OCI-LY3 (cell line): ENCODE results near the gene HELZ.
"Not testable (repeated sequence)": the region's sequence is repeated elsewhere in the genome, so short reads cannot be mapped to it uniquely, and the experiment has no call there.

ENCODE experiments used
- H2AFZ ChIP-seq: fragments of 200-600, 300-600 bp; shearing (Covaris generic); 2 replicates; pipeline ENCODE4 v1.6.0; 2014; ENCODE audit warnings: antibody characterized with exemption, low read depth, low read length
- H3K27ac ChIP-seq: fragments of 200-600, 300-600 bp; sonication (generic); 2 replicates; pipeline ENCODE4 v1.5.1; 2014; ENCODE audit warnings: mild to moderate bottlenecking, low read length, moderate library complexity, mixed read lengths
- H3K27me3 ChIP-seq: fragments of 200-600, 300-600 bp; sonication (generic); 2 replicates; pipeline ENCODE4 v1.6.1; 2014; ENCODE audit warnings: low read depth, low read length, mixed read lengths
- H3K36me3 ChIP-seq: fragments of 200-600, 300-600 bp; sonication (generic); replicated peaks from 2 replicates; pipeline ENCODE3; 2014; ENCODE audit warnings: low read depth, low read length, mixed read lengths
- H3K4me1 ChIP-seq: fragments of 300-600, 200-600 bp; sonication (generic); 2 replicates; pipeline ENCODE4 v1.6.1; 2014; ENCODE audit warnings: low read length, mixed read lengths
- H3K4me2 ChIP-seq: fragments of 200-600, 300-600 bp; sonication (generic); 2 replicates; pipeline ENCODE4 v1.6.1; 2014; ENCODE audit warnings: low read length, mixed read lengths
- H3K4me3 ChIP-seq: fragments of 300-600, 200-600 bp; sonication (generic); 2 replicates; pipeline ENCODE4 v1.5.1; 2014; ENCODE audit warnings: antibody characterized with exemption, mild to moderate bottlenecking, low read length, moderate library complexity
- H3K79me2 ChIP-seq: fragments of 300-600, 200-600 bp; shearing (Covaris generic); 2 replicates; pipeline ENCODE4 v1.6.1; 2014; ENCODE audit warnings: mild to moderate bottlenecking, low read length, mixed read lengths
- H3K9ac ChIP-seq: fragments of 300-600, 200-600 bp; shearing (Covaris generic); 2 replicates; pipeline ENCODE4 v1.6.0; 2014; ENCODE audit warnings: mild to moderate bottlenecking, low read length, moderate library complexity
- H3K9me3 ChIP-seq: fragments of 200-600, 300-600 bp; shearing (Covaris generic); 2 replicates; pipeline ENCODE4 v1.6.1; 2014; ENCODE audit warnings: low read length, mixed read lengths; ENCODE audit not compliant: insufficient read depth
- H4K20me1 ChIP-seq: fragments of 200-600, 300-600 bp; sonication (generic); 2 replicates; pipeline ENCODE4 v1.6.1; 2016; ENCODE audit warnings: low read length, mixed read lengths; ENCODE audit not compliant: insufficient read depth
- EZH2phosphoT487 ChIP-seq: fragments of 200-600 bp; shearing (Covaris generic); IDR thresholded peaks from 2 replicates; pipeline ENCODE4 v1.6.1; 2018; ENCODE audit warnings: antibody characterized with exemption, mixed run types, low read depth
- TF ChIP-seq, protein P1 (sequence below): fragments of 200-600, 300-600 bp; sonication (generic); IDR thresholded peaks from 2 replicates; pipeline ENCODE4 v1.5.1; 2014; ENCODE audit warnings: antibody characterized with exemption, low read length, low read depth

Gene HELZ

DNA sequence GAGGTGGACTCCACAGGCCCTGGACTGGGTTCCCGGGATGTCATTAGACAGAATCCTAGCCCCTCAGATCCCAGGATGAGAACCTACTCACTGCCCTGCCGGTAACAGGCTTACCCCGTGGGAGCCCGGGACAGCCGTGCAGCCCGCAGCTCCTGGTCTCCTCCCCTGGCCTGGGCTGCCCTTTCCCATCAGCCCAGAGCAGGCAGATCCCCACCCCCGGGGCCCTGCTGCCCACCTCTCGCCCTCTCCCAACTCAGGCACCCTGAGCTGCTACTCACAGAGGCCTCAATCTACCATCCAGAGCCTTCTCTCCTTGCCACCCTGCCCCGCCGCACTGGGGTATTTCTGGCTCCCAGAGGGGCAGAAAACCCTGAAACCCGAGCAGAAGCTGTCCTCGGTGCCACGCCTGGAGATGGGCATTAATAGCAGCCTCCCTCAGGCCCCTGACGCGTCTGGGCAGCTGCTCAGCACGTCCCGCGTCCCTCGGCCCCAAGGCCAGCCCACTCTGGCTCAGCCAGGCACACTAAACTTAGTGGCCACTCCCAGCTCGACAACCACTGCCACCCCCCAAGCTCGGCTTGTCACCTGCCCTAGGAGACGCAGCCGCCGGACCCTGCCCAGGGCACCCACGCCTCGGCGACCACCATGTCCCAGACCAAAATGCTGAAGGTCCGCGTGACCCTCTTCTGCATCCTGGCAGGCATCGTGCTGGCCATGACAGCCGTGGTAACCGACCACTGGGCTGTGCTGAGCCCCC, 200.8 kb downstream of the HELZ start, which contains the start of gene CACNG1:
Gene CACNG1, plus strand, starts transcription at position 539 of the 757 bp plus-strand sequence. Its CDS starts 107 bp downstream, at position 646.
- TF ChIP-seq EZH2phosphoT487: no peak
- TF ChIP-seq, protein P1, sequence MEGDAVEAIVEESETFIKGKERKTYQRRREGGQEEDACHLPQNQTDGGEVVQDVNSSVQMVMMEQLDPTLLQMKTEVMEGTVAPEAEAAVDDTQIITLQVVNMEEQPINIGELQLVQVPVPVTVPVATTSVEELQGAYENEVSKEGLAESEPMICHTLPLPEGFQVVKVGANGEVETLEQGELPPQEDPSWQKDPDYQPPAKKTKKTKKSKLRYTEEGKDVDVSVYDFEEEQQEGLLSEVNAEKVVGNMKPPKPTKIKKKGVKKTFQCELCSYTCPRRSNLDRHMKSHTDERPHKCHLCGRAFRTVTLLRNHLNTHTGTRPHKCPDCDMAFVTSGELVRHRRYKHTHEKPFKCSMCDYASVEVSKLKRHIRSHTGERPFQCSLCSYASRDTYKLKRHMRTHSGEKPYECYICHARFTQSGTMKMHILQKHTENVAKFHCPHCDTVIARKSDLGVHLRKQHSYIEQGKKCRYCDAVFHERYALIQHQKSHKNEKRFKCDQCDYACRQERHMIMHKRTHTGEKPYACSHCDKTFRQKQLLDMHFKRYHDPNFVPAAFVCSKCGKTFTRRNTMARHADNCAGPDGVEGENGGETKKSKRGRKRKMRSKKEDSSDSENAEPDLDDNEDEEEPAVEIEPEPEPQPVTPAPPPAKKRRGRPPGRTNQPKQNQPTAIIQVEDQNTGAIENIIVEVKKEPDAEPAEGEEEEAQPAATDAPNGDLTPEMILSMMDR: no peak
- Histone ChIP-seq H4K20me1 (no peaks in the 10 kb centered on the region), H3K9me3 (peaks cover 12% of the 10 kb centered on the region; the same call in 1 of the 2 replicates), H3K4me2 (no peak within 1 kb of the TSS), H3K79me2 (no peaks in the 10 kb centered on the region), H2AFZ (no peak within 1 kb of the TSS), H3K27ac (no peak within 1 kb of the TSS), H3K36me3 (no peaks in the 10 kb centered on the region), H3K4me1 (peaks cover 13% of the 10 kb centered on the region), H3K9ac (no peak within 1 kb of the TSS), H3K4me3 (no peak within 1 kb of the TSS), H3K27me3 (no peaks in the 10 kb centered on the region)

DNA sequence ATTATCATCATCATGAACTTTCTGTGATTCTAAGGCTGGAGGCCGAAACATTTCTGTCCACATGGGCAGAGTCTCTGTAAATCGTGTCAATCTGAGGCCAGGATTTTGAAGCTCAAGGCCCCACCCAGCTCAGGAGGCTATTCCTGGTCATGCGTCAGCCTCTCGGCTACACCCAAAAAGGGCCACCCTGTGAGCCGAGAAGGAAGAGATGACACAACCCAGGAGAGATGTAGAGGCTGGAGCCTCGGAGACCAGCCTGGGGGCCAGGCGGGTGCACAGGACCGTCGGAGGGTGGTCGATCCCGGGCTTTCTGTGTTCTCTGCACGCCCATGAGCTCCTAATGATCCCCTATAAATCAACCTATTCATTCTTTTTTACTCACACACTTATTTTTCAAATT, 201.7 kb downstream of the HELZ start:
- H3K27me3 ChIP-seq: no peaks in the 10 kb centered on the region
- H3K4me1 ChIP-seq: peaks cover 13% of the 10 kb centered on the region
- TF ChIP-seq EZH2phosphoT487: no peak
- TF ChIP-seq, protein P1: no peak
- no peaks in the 10 kb centered on the region for H3K79me2 ChIP-seq
- no peak overlapping the region for H3K4me3 ChIP-seq
- H3K4me2 ChIP-seq: no peak overlapping the region
- H3K9ac ChIP-seq: no peak overlapping the region
- no peak overlapping the region for H3K27ac ChIP-seq
- no peak overlapping the region for H2AFZ ChIP-seq
- H4K20me1 ChIP-seq: no peaks in the 10 kb centered on the region
- no peaks in the 10 kb centered on the region for H3K36me3 ChIP-seq
- 0 out of 2 replicates have a peak, but pooled peaks cover 5% of the 10 kb centered on the region for H3K9me3 ChIP-seq

DNA sequence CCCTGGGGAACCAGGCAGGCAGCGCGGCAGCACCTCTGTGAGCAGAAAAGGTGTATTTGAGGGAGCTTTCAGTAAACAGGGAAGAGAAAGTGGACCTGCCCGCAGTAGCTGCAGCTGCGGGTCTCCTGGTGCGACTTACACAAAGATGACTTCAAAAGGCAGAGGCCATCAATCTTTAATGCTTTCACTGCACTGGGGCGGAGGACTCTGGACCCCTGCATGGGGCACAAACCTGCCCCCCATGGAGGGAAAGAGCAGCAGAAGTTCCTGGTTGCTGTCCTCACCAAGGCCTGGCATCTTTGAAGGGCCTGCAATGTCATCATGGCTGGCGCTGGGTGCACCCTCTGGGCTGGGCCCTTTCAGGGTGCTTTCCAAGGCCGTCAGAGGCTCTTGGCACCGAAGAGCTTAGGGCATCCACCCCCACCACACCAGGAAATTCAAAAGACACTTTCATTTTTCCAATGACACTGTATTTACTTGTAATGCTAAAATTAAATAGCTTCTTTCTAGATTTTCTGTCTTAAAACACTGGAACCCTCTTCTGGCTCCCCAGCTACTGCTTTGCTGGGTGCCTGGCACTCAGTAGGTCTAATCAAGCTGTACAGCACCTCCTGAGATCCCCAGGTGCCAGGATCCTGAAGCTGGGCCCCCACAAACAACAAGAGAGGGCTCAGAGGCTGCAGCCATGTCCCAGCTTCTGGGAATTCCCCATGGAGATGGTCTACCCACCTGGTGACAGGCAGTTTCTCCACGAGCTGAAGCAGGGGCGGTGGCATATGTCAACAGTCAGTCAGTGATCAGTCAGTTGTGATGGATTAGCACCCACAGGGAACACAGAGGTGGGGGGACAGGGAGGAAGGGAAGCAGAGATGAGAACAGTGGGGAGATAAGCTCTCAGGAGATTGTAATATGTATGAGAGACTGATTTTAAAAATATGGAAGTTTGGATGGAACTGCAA, 202.8 kb downstream of the HELZ start:
- Histone ChIP-seq H3K27me3 (no peaks in the 10 kb centered on the region), H3K9ac (no peak overlapping the region), H3K4me3 (no peak overlapping the region), H3K27ac (no peak overlapping the region), H3K4me2 (peak overlapping the region; percentile 9; the same call in 1 of the 2 replicates), H3K4me1 (peaks cover 13% of the 10 kb centered on the region), H2AFZ (peak overlapping the region; percentile 25; the same call in 1 of the 2 replicates), H3K36me3 (no peaks in the 10 kb centered on the region), H4K20me1 (no peaks in the 10 kb centered on the region), H3K9me3 (no peaks in the 10 kb centered on the region), H3K79me2 (no peaks in the 10 kb centered on the region)
- TF ChIP-seq, protein P1: no peak
- TF ChIP-seq EZH2phosphoT487: no peak

DNA sequence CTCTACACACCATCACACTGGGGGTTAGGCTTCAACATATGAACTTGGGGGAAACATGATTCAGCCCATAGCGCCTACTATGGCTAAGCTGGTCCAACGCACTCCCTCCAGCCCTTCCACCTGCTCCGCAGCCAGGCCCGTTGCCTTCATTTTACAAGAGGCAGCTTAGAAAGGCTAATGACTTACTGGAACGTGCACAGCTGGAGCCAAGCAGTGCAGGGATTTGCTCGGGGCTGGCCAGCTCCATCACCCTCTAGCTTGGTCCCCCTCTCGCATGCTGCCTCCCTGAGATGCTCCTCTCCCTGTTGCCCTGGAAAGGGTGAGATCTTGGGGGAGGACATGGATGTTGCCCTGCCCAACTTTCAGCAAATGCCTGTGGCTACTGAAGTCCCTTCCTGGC, 203.5 kb downstream of the HELZ start:
- peak overlapping the region; percentile 25; the same call in 1 of the 2 replicates for H2AFZ ChIP-seq
- H3K4me1 ChIP-seq: peaks cover 14% of the 10 kb centered on the region
- no peaks in the 10 kb centered on the region for H4K20me1 ChIP-seq
- no peaks in the 10 kb centered on the region for H3K36me3 ChIP-seq
- H3K9me3 ChIP-seq: no peaks in the 10 kb centered on the region
- no peak overlapping the region for H3K9ac ChIP-seq
- TF ChIP-seq, protein P1: no peak
- TF ChIP-seq EZH2phosphoT487: no peak
- no peaks in the 10 kb centered on the region for H3K27me3 ChIP-seq
- H3K4me3 ChIP-seq: no peak overlapping the region
- H3K79me2 ChIP-seq: no peaks in the 10 kb centered on the region
- H3K27ac ChIP-seq: no peak overlapping the region
- peak overlapping the region; percentile 9; the same call in 1 of the 2 replicates for H3K4me2 ChIP-seq

DNA sequence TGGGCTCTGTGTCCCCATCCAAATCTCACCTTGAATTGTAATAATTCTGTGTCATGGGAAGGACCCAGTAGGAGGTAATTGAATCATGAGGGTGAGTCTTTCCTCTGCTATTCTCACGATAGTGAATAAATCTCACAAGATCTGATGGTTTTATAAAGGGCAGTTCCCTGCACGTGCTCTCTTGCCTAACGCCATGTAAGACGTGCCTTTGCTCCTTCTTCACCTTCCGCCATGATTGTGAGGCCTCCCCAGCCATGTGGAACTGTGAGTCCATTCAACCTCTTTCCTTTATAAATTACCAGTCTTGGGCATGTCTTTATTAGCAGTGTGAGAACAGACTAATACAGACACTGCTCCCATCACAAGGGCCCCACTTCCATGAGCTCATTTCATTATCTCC, 203.9 kb downstream of the HELZ start:
- not testable (repeated sequence) for H3K79me2 ChIP-seq, H3K4me3 ChIP-seq, H3K36me3 ChIP-seq, H3K4me2 ChIP-seq, H2AFZ ChIP-seq, H3K9me3 ChIP-seq, H3K27me3 ChIP-seq, H3K27ac ChIP-seq, H4K20me1 ChIP-seq, H3K9ac ChIP-seq
- peaks cover 18% of the 10 kb centered on the region for H3K4me1 ChIP-seq
